NB4 (cell line): ENCODE data around the gene THADA.

Source experiments
- CTCF ChIP-seq: IDR thresholded peaks from one replicate; pipeline ENCODE4 v1.5.1; 2012; ENCODE audit warnings: low read depth, low read length
- POLR2A ChIP-seq: IDR thresholded peaks from 2 replicates; pipeline ENCODE4 v1.6.1; 2011; ENCODE audit warnings: mild to moderate bottlenecking; ENCODE audit not compliant: insufficient read length; ENCODE audit errors: extremely low read depth

DNA sequence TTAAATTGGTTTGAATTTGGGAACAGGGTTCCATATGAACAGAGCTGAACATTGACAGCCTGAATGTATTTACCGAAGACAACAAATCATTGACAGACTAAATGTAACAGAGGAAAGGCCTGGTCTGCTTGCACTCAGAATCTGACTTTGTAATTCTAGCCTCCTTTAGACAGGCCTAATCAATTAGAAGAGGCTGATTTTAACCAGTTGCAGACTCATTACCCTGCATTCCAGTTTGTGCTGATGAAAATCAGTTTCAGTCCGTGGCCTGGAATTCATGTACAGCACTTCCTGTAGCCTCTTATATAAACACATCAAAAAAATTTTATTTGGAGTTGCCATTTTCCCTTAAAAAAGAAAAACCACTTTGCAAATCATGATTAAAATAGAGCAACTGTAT, 276.3 kb downstream of the THADA start:
- TF ChIP-seq CTCF (no peak), POLR2A (no peak)
